Kidney capillary endothelial cell (primary cell): ENCODE measurements around the gene RTN4IP1.

Experiments used
- DNase-seq: peaks from one replicate; pipeline ENCODE4 v3.0.0-alpha.2; 2018; ENCODE audit warnings: low spot score

Gene RTN4IP1

DNA sequence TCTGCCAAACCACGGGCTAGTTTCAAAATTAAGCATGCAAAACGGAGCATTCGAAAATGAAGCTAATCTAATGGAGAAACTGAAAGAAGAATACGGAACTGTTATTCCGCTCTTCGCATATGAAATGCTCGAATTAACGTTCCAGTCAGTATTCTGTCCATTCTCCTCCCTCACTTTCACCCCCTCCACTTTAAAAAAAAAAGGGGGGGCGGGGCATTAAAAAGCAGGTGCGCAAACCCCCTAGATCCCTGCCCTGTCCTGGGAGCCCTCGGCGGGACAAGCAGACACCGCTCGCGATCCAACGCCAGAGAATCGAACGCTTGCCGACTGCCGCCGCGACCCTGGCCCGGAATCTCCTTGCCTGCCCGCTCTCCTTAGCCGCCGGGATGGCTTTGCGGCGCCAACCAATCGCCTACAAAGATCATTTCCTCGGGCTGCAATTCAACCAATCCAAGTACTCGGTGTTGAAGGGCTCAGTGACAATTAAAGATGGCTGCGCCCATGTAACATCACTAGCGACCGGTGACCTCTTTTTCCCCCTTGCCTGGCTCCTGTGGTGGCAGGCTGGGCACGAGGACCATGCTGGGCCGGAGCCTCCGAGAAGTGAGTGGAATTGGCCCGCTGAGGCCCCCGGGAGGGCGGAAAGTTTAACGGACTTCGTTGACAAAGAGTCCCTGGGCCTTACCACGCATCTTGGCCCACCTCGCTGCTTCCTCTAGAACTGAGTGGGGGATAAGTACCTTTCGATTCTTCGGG is at the start of gene RTN4IP1, which contains the start of gene QRSL1:
Gene RTN4IP1, minus strand, starts transcription at position 396 of the 756 bp plus-strand sequence. CDS start 477 bp downstream, outside the sequence.
Gene QRSL1, plus strand, starts transcription at position 476 of the 756 bp plus-strand sequence. Its CDS starts 104 bp downstream, at position 580.
- peak; percentile 93 for DNase-seq

DNA sequence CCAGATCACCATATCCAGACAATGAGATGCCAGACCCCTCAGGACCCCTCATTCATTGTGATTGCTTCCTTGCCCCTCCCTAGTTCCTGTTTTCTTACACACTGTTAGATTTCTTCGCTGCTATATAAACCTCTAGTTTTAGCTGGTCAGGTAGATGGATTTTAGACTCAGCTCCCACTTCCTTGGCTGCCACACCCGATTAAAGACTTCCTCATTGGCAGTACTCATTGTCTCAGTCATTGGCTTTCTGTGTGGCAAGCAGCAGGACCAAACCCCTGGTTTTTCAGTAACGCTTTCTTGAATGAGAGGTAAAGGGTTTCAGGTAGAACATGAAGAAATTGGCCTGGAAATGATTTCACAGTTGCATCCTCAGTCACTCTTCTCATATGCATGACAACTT is 48.0 kb upstream of the RTN4IP1 start:
- DNase-seq = no peak

DNA sequence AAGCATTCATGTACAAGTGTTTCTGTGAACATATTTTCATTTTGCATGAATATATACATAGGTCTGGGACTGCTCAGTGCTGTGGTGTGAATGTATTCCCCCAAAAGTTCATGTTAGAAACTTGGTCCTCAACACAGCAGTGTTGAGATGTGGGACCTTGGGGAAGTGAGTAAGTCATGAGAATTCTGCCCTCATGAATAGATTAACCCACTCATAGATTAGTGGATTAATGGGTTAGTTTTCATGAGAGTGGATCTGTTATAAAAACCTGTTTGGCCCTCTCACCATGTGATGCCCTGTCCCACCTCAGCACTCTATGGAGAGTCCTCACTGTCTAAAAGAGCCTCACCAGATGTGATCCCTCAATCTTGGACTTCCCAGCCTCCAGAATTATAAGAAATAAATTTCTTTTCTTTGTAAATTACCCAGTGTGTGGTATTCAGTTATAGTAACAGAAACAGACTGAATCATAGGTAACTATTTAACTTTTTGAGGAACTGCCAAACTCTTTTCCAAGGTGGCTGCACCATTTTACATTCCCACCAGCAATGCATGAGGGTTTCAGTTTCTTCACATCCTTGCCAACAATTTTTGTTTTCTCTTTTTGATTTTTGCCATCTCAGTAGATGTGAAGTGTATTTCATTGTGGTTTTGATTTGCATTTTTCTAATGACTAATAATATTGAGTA is 45.4 kb upstream of the RTN4IP1 start:
- no peak for DNase-seq

DNA sequence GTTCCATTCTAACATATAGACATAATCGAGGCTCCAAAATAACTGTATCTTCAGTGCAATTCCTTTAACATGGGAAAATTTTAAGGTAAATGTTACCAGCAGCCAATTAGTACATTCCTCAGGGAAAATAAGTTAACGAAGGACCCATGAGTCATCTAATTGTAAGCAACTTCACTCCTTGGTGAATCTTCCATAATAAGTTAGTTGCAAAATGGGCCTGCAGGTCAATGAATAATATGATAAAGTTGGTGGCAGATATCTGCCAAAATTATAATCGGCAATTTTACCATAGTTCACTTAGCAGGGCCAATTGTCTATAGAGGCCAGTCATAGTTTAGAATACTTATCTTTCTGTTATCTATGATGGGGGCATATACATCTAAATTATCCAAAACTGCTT is 42.4 kb upstream of the RTN4IP1 start:
- DNase-seq = no peak

- DNase-seq = no peak
Measured at GRCh38 chr6:106670236-106670635, 40.9 kb upstream of the RTN4IP1 start.

DNA sequence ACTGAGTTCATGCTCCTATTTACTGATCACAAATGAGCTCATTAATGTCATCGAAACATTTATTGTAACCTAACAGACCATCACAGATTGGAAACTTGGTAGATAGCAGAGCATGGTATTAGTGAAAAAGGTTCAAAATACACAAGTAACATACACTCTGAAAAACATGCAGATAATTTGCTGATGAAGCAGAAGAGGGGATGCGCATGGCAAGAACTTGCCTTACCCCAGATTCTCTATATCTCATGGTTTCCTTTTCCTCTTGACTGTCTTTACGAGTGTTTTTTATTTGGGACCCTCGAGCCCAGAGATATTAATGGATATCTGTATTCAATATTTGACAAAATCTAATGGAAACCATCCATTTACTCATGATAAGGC is 37.7 kb upstream of the RTN4IP1 start:
- no peak for DNase-seq

DNA sequence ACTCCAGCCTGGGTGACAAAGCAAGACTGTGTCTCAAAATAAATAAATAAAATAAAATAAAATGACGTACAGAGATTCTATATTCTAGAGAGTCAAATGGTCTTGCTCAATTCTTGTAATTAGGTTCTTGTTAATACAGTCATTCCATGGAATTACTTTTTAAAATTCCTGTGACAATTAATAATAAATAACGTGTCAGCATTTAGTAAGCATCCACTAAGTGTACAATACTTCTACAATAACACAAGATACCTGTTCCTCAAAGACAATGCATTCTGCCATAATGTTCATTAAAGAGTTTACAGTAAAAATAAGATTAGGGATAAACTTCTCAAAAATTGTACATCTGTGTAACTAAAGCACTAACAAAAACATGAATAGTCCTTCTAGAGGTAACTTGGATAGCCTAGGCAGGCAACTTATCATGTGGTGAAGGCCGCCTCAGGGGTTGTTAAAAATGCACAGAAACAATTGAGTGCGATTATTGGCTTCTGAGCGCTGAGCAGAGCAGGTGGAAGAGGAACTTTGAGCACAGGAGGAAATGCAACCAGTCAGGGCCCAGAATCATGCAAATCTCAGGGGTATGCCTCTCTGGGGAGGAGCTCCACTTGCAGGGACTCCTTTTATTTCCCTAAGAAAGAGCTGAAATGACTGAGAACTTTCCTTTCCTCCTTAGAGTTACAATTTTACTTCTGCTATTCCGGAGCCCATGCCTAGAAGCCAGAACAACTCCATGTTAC is 37.2 kb upstream of the RTN4IP1 start:
- no peak for DNase-seq

- no peak for DNase-seq
Measured at GRCh38 chr6:106662458-106662857, 33.2 kb upstream of the RTN4IP1 start.

- DNase-seq = no peak
Measured at GRCh38 chr6:106659859-106660258, 30.6 kb upstream of the RTN4IP1 start.

- DNase-seq = no peak
Measured at GRCh38 chr6:106658469-106658868, 29.2 kb upstream of the RTN4IP1 start.

- no peak for DNase-seq
Measured at GRCh38 chr6:106648651-106649308, 19.5 kb upstream of the RTN4IP1 start.

DNA sequence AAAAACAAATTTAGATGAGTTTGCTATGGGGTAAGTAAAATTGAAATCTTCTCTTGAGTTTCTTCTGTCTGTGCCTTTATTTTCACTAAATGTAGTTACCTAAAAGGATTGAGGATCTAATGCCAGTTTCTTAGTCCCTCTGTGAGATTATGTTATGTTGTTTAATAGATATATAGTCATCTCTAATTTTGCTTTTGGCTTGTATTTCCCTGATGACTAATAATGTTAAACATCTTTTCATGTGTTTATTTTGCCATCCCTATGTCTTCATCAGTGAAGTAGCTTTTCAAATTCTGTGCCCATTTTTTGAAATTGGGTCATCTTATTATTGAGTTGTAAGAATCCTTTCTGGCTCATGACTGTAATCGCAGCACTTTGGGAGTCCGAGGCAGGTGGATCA is 13.8 kb upstream of the RTN4IP1 start:
- no peak for DNase-seq

DNA sequence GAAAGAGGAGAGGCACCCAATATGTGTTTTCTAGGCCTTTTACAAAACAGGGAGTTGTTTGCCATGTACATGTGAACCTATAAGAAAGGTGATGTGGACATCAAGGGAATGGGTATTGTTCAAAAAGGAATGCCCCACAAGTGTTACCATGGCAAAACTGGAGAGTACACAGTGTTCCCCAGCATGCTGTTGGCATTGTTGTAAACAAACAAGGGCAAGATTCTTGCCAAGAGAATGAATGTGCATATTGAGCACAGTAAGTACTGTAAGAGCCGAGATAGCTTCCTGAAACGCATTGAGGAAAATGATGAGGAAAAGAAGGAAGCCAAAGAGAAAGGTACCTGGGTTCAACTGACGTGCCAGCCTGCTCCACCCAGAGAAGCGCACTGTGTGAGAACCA is 13.2 kb upstream of the RTN4IP1 start:
- no peak for DNase-seq

- no peak for DNase-seq
Measured at GRCh38 chr6:106639812-106640211, 10.5 kb upstream of the RTN4IP1 start.

- no peak for DNase-seq
Measured at GRCh38 chr6:106637717-106638341, 8.5 kb upstream of the RTN4IP1 start.

DNA sequence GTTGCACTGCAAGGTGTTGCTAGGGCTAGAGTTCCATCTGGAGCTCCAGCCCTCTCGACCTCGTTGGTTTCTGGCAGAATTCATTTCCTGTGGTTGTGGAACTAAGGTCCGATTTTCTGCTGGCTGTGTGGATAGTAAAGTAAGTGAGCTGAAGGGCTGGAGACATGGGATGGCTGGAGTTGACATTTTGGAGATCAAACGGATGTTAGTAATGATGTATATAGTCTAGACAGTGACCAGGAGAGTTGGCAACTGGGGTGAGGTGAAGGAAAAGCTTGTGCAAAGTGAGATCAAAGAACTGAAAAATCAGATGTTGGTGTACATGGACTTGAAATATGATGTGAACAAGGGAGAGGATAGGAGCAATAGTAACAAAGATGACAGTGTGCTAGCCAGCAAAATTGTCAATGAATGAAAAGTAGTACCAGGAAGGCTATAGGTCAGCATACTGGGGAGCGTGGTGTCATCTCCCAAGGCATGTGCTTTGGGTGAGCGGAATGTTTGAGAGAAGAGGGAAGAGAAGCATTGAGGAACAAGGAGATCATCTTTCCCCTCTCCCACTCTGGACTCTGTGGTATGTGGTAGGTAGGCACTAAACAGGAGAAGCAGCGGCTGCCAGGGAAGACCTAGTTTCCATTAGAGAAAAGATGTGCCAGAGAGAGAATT is 7.9 kb upstream of the RTN4IP1 start:
- DNase-seq = no peak

- DNase-seq = no peak
Measured at GRCh38 chr6:106634565-106634964, 5.3 kb upstream of the RTN4IP1 start.

GRCh38 chr6:106631346-106631745 is 2.0 kb upstream of the RTN4IP1 start:
- DNase-seq = no peak

- no peak for DNase-seq
Measured at GRCh38 chr6:106630366-106630765, 1.1 kb upstream of the RTN4IP1 start.

DNA sequence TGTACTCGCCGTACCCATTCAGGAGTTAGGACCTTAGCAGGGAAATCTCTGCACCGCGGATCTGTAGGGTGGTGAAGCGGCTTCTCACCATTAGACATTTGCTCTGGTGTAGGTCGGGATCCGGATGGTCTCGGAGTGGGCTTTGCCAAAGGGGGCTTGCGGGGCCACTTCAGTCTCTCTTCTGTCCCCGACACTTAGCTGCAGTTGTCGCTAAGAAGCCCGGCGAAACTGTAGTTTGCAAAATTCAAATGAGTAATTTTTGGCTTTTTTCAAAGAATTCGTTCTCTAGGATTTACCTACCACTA is 513 bp upstream of the RTN4IP1 start:
- no peak for DNase-seq

DNA sequence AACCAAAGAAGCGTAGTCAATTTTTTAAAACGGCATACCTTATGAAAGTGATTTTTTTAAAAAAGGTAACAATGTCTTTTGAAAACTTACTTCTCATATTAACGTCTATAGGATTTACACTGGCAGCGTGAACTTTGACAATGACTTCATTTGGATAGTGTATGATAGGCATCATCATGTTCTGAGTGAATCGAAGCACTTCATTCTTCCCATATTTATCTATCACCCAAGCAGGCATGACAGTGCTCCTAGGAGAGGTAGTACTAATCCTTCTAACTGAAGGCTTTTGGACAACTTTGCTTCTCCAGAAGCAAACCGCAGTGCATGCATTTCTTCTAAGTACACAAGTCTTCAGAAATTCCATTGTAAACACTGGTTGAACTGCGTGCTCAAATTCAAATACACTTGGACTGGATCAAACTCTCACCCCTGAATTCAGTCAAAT is 618 bp downstream of the RTN4IP1 start:
- DNase-seq = no peak
